HepG2 (cell line): Measurements from ENCODE around the gene CLDN15. TPM values are rescaled to one million over a fixed set of nuclear protein-coding genes. Genes with fewer than 3 reads are reported as not detected.

ENCODE experiments used
- AKAP8 ChIP-seq: sonication (generic); formaldehyde crosslinking; IDR thresholded peaks from 2 replicates; pipeline ENCODE4 v1.5.1; 2020; ENCODE audit warnings: mild to moderate bottlenecking, missing genetic modification reagents
- ARNT2 ChIP-seq: sonication (generic); formaldehyde crosslinking; IDR thresholded peaks from 2 replicates; pipeline ENCODE4 v1.8.0; 2022; ENCODE audit warnings: mild to moderate bottlenecking, low read depth, missing genetic modification reagents, moderate library complexity
- ISX ChIP-seq: sonication (generic); formaldehyde crosslinking; conservative IDR thresholded peaks from 2 replicates; pipeline ENCODE4 v1.5.0; 2020; ENCODE audit warnings: missing genetic modification reagents
- KDM6A ChIP-seq: IDR thresholded peaks from 2 replicates; pipeline ENCODE4 v1.6.1; 2016; ENCODE audit warnings: low read depth
- MAFF ChIP-seq: IDR thresholded peaks from 2 replicates; pipeline ENCODE4 v1.6.1; 2011; ENCODE audit warnings: low read depth, low read length, improper control_type of control experiment
- MATR3 ChIP-seq: sonication (generic); formaldehyde crosslinking; IDR thresholded peaks from 2 replicates; pipeline ENCODE4 v1.4.0; 2020; ENCODE audit warnings: missing genetic modification reagents
- NCOA1 ChIP-seq: sonication (generic); formaldehyde crosslinking; IDR thresholded peaks from 2 replicates; pipeline ENCODE4 v1.9.0; 2021; ENCODE audit warnings: missing genetic modification reagents
- NFE2L1 ChIP-seq: sonication (generic); formaldehyde crosslinking; IDR thresholded peaks from 2 replicates; pipeline ENCODE4 v1.4.0; 2020; ENCODE audit warnings: missing genetic modification reagents, mild to moderate bottlenecking, borderline replicate concordance
- RBFOX2 ChIP-seq: fragments of 200-400 bp; formaldehyde crosslinking; IDR thresholded peaks from 2 replicates; pipeline ENCODE4 v1.6.1; 2017; ENCODE audit warnings: low read depth, mild to moderate bottlenecking, low read length
- SP5 ChIP-seq: IDR thresholded peaks from 2 replicates; pipeline ENCODE4 v1.6.1; 2016; ENCODE audit warnings: low read depth, borderline replicate concordance
- U2AF2 ChIP-seq: fragments of 200-400 bp; formaldehyde crosslinking; IDR thresholded peaks from 2 replicates; pipeline ENCODE4 v1.6.1; 2017; ENCODE audit warnings: low read depth, mild to moderate bottlenecking, low read length
- XRCC5 ChIP-seq: fragments of 200-400 bp; formaldehyde crosslinking; optimal IDR thresholded peaks from 2 replicates; pipeline ENCODE3; 2017; ENCODE audit warnings: mild to moderate bottlenecking, low read length
- ZBTB42 ChIP-seq: sonication (generic); formaldehyde crosslinking; IDR thresholded peaks from 2 replicates; pipeline ENCODE4 v1.5.0; 2020; ENCODE audit warnings: mild to moderate bottlenecking, missing genetic modification reagents
- ZNF207 ChIP-seq: fragments of 450-650 bp; IDR thresholded peaks from 2 replicates; pipeline ENCODE4 v1.6.1; 2016; ENCODE audit warnings: antibody characterized with exemption, borderline replicate concordance
- ZNF670 ChIP-seq: sonication (generic); formaldehyde crosslinking; IDR thresholded peaks from 2 replicates; pipeline ENCODE4 v1.8.0; 2022; ENCODE audit warnings: mild to moderate bottlenecking, missing genetic modification reagents, borderline replicate concordance
- ZNF672 ChIP-seq: sonication (generic); formaldehyde crosslinking; IDR thresholded peaks from 2 replicates; pipeline ENCODE4 v1.8.1; 2022; ENCODE audit warnings: missing genetic modification reagents
- ZNF773 ChIP-seq: sonication (generic); formaldehyde crosslinking; IDR thresholded peaks from 2 replicates; pipeline ENCODE4 v1.4.0; 2020; ENCODE audit warnings: missing genetic modification reagents, borderline replicate concordance
- ZNF781 ChIP-seq: sonication (generic); formaldehyde crosslinking; IDR thresholded peaks from 2 replicates; pipeline ENCODE4 v1.5.1; 2020; ENCODE audit warnings: borderline replicate concordance, mild to moderate bottlenecking, missing genetic modification reagents; ENCODE audit errors: not compliant biosample characterization
- polyA plus RNA-seq, 8 experiments: library from polyadenylated mRNA; depleted of rRNA in 3 of 8; stranded (reverse) in 7 of 8; unstranded in 1 of 8; fragments of >200 nt; fragmentation: Illumina TruSeq in 4 of 8; extraction: Trizol in 4 of 8; gene quantifications; 2 replicates each; pipeline versions ENCODE4 v1.2.1 to v1.2.3, GENCODE V29; 2011 to 2016; ENCODE audit warnings: low read depth in 4 of 8, missing spikeins in 1 of 8, mixed read lengths in 1 of 8; ENCODE audit not compliant: insufficient read depth in 1 of 8
- total RNA-seq, 5 experiments: library from RNA; depleted of rRNA; stranded (reverse); fragments of >200 nt; fragmentation: Illumina TruSeq; extraction: Trizol; gene quantifications; 2 replicates each; pipeline ENCODE4 v1.2.3, GENCODE V29; 2016; ENCODE audit warnings: low read depth in 1 of 5
- TF ChIP-seq, protein P1 (sequence below): IDR thresholded peaks from 2 replicates; pipeline ENCODE4 v1.6.1; 2018; ENCODE audit warnings: missing genetic modification reagents
- TF ChIP-seq, protein P2 (sequence below): sonication (generic); formaldehyde crosslinking; IDR thresholded peaks from 2 replicates; pipeline ENCODE4 v1.8.1; 2023; ENCODE audit warnings: missing genetic modification reagents, mild to moderate bottlenecking, borderline replicate concordance
- TF ChIP-seq, protein P3 (sequence below): sonication (generic); formaldehyde crosslinking; IDR thresholded peaks from 2 replicates; pipeline ENCODE4 v1.4.0; 2020; ENCODE audit warnings: missing genetic modification reagents, low read depth, mild to moderate bottlenecking, borderline replicate concordance
- TF ChIP-seq, protein P4 (sequence below): sonication (generic); formaldehyde crosslinking; IDR thresholded peaks from 2 replicates; pipeline ENCODE4 v1.5.0; 2020; ENCODE audit warnings: missing genetic modification reagents
- TF ChIP-seq, protein P5 (sequence below): sonication (generic); formaldehyde crosslinking; IDR thresholded peaks from 2 replicates; pipeline ENCODE4 v1.4.0; 2020; ENCODE audit warnings: mild to moderate bottlenecking, missing genetic modification reagents
- TF ChIP-seq, protein P6 (sequence below): sonication (generic); formaldehyde crosslinking; conservative IDR thresholded peaks from 2 replicates; pipeline ENCODE4 v1.5.0; 2020; ENCODE audit warnings: missing genetic modification reagents

Gene CLDN15
- total and polyA plus RNA-seq, 2 of the 13 experiments (the other 11 are each of a cell fraction or from before 2014, with no cell fraction given), result 7.1 to 17.8 TPM

DNA sequence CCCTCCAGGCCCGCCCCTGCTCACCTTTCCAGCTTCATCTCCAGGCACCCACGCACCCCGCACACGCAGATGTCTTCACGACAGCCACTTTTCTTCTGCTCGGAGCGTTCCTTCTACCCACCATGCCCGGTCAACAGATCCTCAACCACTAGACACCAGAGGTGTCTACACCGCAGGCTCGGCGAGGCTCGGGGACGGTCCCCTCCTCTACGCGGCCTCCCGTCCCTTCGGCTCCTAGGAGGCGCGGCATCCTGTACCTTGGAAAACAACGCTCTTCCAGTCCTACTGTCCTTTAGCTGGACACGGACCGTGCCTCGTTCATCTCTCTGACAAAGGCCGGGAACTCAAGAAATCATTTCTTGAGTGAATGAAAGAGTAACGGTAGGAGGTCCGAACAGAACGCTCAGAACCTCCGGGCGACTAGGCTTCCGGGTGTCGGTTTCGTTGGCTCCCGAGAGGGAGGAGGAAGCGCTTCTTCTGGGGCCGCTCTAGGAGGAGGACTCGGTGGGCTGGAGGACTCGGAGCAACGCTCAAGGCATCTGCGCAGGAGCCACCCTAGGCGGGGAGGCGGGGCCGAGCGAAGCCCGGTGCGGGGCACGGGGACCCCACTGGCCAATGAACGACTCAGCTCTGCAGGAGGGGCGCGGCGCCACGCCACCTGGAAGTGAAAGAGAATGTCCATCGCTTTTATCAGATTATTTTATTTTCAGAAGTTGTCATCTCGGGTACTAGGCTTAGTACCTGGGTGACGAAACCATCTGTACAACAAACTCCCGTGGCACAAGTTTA lies 14.5 kb upstream of the CLDN15 start (continued):
- TF ChIP-seq, protein P1, sequence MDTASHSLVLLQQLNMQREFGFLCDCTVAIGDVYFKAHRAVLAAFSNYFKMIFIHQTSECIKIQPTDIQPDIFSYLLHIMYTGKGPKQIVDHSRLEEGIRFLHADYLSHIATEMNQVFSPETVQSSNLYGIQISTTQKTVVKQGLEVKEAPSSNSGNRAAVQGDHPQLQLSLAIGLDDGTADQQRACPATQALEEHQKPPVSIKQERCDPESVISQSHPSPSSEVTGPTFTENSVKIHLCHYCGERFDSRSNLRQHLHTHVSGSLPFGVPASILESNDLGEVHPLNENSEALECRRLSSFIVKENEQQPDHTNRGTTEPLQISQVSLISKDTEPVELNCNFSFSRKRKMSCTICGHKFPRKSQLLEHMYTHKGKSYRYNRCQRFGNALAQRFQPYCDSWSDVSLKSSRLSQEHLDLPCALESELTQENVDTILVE, result no peak
- TF ChIP-seq KDM6A (CRISPR knock-in tag) (no peak), XRCC5 (peak; percentile 78), ZNF781 (peak; percentile 45), NCOA1 (CRISPR knock-in tag) (no peak), ZNF773 (CRISPR knock-in tag) (no peak; the same call in 1 of the 2 replicates), MATR3 (CRISPR knock-in tag) (no peak), ARNT2 (CRISPR knock-in tag) (peak; percentile 54), SP5 (CRISPR knock-in tag) (no peak), ZNF672 (CRISPR knock-in tag) (no peak), ZNF670 (CRISPR knock-in tag) (no peak), AKAP8 (CRISPR knock-in tag) (no peak), RBFOX2 (peak; percentile 62; the same call in 1 of the 2 replicates), U2AF2 (no peak), ZBTB42 (CRISPR knock-in tag) (no peak), NFE2L1 (no peak), ZNF207 (no peak), MAFF (no peak), ISX (CRISPR knock-in tag) (no peak)
- TF ChIP-seq, protein P2, sequence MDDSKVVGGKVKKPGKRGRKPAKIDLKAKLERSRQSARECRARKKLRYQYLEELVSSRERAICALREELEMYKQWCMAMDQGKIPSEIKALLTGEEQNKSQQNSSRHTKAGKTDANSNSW, result no peak
- TF ChIP-seq, protein P3, sequence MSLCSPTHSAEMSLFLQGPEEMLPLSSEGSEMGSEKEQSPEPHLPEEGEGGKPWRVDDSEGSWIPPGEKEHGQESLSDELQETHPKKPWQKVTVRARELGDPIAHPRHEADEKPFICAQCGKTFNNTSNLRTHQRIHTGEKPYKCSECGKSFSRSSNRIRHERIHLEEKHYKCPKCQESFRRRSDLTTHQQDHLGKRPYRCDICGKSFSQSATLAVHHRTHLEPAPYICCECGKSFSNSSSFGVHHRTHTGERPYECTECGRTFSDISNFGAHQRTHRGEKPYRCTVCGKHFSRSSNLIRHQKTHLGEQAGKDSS (CRISPR knock-in tag), result no peak
- TF ChIP-seq, protein P4, sequence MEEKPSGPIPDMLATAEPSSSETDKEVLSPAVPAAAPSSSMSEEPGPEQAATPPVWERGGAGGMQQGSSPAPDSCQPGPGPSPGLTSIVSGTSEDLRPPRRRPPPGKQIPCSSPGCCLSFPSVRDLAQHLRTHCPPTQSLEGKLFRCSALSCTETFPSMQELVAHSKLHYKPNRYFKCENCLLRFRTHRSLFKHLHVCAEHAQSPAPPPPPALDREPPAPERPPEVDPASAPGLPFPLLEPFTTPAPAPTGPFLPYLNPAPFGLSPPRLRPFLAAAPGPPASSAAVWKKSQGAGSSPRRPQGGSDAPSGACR (CRISPR knock-in tag), result no peak
- TF ChIP-seq, protein P5, sequence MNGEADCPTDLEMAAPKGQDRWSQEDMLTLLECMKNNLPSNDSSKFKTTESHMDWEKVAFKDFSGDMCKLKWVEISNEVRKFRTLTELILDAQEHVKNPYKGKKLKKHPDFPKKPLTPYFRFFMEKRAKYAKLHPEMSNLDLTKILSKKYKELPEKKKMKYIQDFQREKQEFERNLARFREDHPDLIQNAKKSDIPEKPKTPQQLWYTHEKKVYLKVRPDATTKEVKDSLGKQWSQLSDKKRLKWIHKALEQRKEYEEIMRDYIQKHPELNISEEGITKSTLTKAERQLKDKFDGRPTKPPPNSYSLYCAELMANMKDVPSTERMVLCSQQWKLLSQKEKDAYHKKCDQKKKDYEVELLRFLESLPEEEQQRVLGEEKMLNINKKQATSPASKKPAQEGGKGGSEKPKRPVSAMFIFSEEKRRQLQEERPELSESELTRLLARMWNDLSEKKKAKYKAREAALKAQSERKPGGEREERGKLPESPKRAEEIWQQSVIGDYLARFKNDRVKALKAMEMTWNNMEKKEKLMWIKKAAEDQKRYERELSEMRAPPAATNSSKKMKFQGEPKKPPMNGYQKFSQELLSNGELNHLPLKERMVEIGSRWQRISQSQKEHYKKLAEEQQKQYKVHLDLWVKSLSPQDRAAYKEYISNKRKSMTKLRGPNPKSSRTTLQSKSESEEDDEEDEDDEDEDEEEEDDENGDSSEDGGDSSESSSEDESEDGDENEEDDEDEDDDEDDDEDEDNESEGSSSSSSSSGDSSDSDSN (CRISPR knock-in tag), result peak; percentile 80
- TF ChIP-seq, protein P6, sequence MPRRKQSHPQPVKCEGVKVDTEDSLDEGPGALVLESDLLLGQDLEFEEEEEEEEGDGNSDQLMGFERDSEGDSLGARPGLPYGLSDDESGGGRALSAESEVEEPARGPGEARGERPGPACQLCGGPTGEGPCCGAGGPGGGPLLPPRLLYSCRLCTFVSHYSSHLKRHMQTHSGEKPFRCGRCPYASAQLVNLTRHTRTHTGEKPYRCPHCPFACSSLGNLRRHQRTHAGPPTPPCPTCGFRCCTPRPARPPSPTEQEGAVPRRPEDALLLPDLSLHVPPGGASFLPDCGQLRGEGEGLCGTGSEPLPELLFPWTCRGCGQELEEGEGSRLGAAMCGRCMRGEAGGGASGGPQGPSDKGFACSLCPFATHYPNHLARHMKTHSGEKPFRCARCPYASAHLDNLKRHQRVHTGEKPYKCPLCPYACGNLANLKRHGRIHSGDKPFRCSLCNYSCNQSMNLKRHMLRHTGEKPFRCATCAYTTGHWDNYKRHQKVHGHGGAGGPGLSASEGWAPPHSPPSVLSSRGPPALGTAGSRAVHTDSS (CRISPR knock-in tag), result no peak
